Duodenal mucosa (tissue), 2 donors: ENCODE results near the gene OLIG3.

ENCODE experiments used
- H3K27ac ChIP-seq: one replicate; pipeline ENCODE4 v1.7.0; 2013; ENCODE audit warnings: low read depth, low read length
- H3K27me3 ChIP-seq, 2 donors: one replicate each; pipeline ENCODE4 v1.7.0; 2013; ENCODE audit warnings: low read length in 2 of 2, control low read depth in 1 of 2; ENCODE audit not compliant: insufficient read depth in 2 of 2, control insufficient read depth in 1 of 2
- H3K36me3 ChIP-seq, 2 donors: one replicate each; pipeline ENCODE4 v1.7.0; 2013; ENCODE audit warnings: low read length in 2 of 2, control low read depth in 1 of 2; ENCODE audit not compliant: insufficient read depth in 2 of 2, control insufficient read depth in 1 of 2
- H3K4me1 ChIP-seq, 2 donors: one replicate each; pipeline ENCODE4 v1.7.0; 2013; ENCODE audit warnings: low read length in 2 of 2, control low read depth in 1 of 2; ENCODE audit not compliant: insufficient read depth in 2 of 2, control insufficient read depth in 1 of 2
- H3K4me3 ChIP-seq, 2 donors: one replicate each; pipeline ENCODE4 v1.7.0; 2013; ENCODE audit warnings: low read length in 2 of 2, low read depth in 1 of 2
- H3K9ac ChIP-seq, 2 donors: one replicate each; pipeline ENCODE4 v1.7.0; 2013; ENCODE audit warnings: low read length in 2 of 2, low read depth in 1 of 2
- H3K9me3 ChIP-seq, 2 donors: one replicate each; pipeline ENCODE4 v1.7.0; 2013; ENCODE audit warnings: low read length in 2 of 2, control low read depth in 1 of 2; ENCODE audit not compliant: control insufficient read depth in 1 of 2

Gene OLIG3

GRCh38 chr6:137494281-137494987 lies at the start of gene OLIG3:
Gene OLIG3 (minus strand): TSS chr6:137494394. CDS start chr6:137494170, 224 bp downstream.
- Histone ChIP-seq H3K27me3 (peaks cover 97% of the 10 kb centered on the region in 2 donors), H3K9me3 (no peaks in the 10 kb centered on the region), H3K36me3 (no peaks in the 10 kb centered on the region), H3K4me1 (peaks cover 22 to 25% of the 10 kb centered on the region in 2 donors), H3K4me3 (peak within 1 kb of the TSS; percentile 24 to 28), H3K27ac (no peak within 1 kb of the TSS), H3K9ac (no peak within 1 kb of the TSS)

- no peaks in the 10 kb centered on the region for H3K9me3 ChIP-seq
Measured at GRCh38 chr6:137543114-137543513, 48.9 kb upstream of the OLIG3 start.

GRCh38 chr6:137542713-137543112 lies 48.5 kb upstream of the OLIG3 start:
- Histone ChIP-seq H3K36me3 (no peaks in the 10 kb centered on the region), H3K27ac (no peak overlapping the region), H3K4me1 (no peaks in the 10 kb centered on the region), H3K9ac (no peak overlapping the region), H3K9me3 (no peaks in the 10 kb centered on the region), H3K27me3 (no peaks in the 10 kb centered on the region), H3K4me3 (no peak overlapping the region)

More at GRCh38 chr6:137543114-137543513, 48.9 kb upstream of the OLIG3 start:
- Histone ChIP-seq H3K4me3 (no peak overlapping the region), H3K9ac (no peak overlapping the region), H3K36me3 (no peaks in the 10 kb centered on the region), H3K27me3 (no peaks in the 10 kb centered on the region), H3K27ac (no peak overlapping the region), H3K4me1 (no peaks in the 10 kb centered on the region)

GRCh38 chr6:137541534-137542063 lies 47.4 kb upstream of the OLIG3 start:
- Histone ChIP-seq H3K27me3 (no peaks in the 10 kb centered on the region), H3K4me1 (no peaks in the 10 kb centered on the region), H3K4me3 (no peak overlapping the region), H3K9me3 (no peaks in the 10 kb centered on the region), H3K27ac (no peak overlapping the region), H3K36me3 (no peaks in the 10 kb centered on the region), H3K9ac (no peak overlapping the region)

- no peak overlapping the region for H3K4me3 ChIP-seq
- H3K9ac ChIP-seq = no peak overlapping the region
- H3K27ac ChIP-seq = no peak overlapping the region
- H3K36me3 ChIP-seq = no peaks in the 10 kb centered on the region
- no peaks in the 10 kb centered on the region for H3K4me1 ChIP-seq
- H3K9me3 ChIP-seq = no peaks in the 10 kb centered on the region
- peaks cover 0 to 3% of the 10 kb centered on the region in 2 donors for H3K27me3 ChIP-seq
Measured at GRCh38 chr6:137536104-137536773, 42.0 kb upstream of the OLIG3 start.

- Histone ChIP-seq H3K9ac (no peak overlapping the region), H3K27ac (no peak overlapping the region), H3K9me3 (peaks cover under 1 to 3% of the 10 kb centered on the region in 2 donors), H3K36me3 (no peaks in the 10 kb centered on the region), H3K4me3 (no peak overlapping the region), H3K4me1 (no peaks in the 10 kb centered on the region), H3K27me3 (peaks cover 0 to 3% of the 10 kb centered on the region in 2 donors)
Measured at GRCh38 chr6:137531376-137532092, 37.3 kb upstream of the OLIG3 start.

GRCh38 chr6:137530404-137530803 lies 36.2 kb upstream of the OLIG3 start:
- H3K36me3 ChIP-seq = no peaks in the 10 kb centered on the region
- no peaks in the 10 kb centered on the region for H3K4me1 ChIP-seq
- no peak overlapping the region for H3K27ac ChIP-seq
- no peak overlapping the region for H3K4me3 ChIP-seq
- H3K9ac ChIP-seq = no peak overlapping the region
- H3K9me3 ChIP-seq = peaks cover 3 to 9% of the 10 kb centered on the region in 2 donors
- peaks cover 0 to 1% of the 10 kb centered on the region in 2 donors for H3K27me3 ChIP-seq

- Histone ChIP-seq H3K4me3 (no peak overlapping the region), H3K9me3 (peaks cover 3 to 9% of the 10 kb centered on the region in 2 donors), H3K36me3 (no peaks in the 10 kb centered on the region), H3K9ac (no peak overlapping the region), H3K4me1 (no peaks in the 10 kb centered on the region), H3K27me3 (peaks cover 2 to 7% of the 10 kb centered on the region in 2 donors), H3K27ac (no peak overlapping the region)
Measured at GRCh38 chr6:137522831-137523230, 28.6 kb upstream of the OLIG3 start.

GRCh38 chr6:137522198-137522798 lies 28.1 kb upstream of the OLIG3 start:
- no peak overlapping the region for H3K4me3 ChIP-seq

More at GRCh38 chr6:137522198-137522798, 28.1 kb upstream of the OLIG3 start:
- Histone ChIP-seq H3K9ac (no peak overlapping the region), H3K36me3 (no peaks in the 10 kb centered on the region), H3K9me3 (peaks cover 3 to 9% of the 10 kb centered on the region in 2 donors), H3K27me3 (peaks cover 3 to 12% of the 10 kb centered on the region in 2 donors), H3K4me1 (no peaks in the 10 kb centered on the region), H3K27ac (no peak overlapping the region)
